Kasumi-1 (cell line): ENCODE results near the gene ADAMTS17.

ENCODE experiments used
- DNase-seq, 2 experiments: peaks; one replicate each; lab custom pipeline; 2025; lab: John Stamatoyannopoulos, UW

Gene ADAMTS17

GRCh38 chr15:100276506-100276905 lies 65.3 kb downstream of the ADAMTS17 start:
- no peak for DNase-seq

GRCh38 chr15:100275641-100276040 lies 66.1 kb downstream of the ADAMTS17 start:
- no peak for DNase-seq

GRCh38 chr15:100269831-100270230 lies 71.9 kb downstream of the ADAMTS17 start:
- DNase-seq: no peak

- no peak for DNase-seq
Measured at GRCh38 chr15:100266166-100266565, 75.6 kb downstream of the ADAMTS17 start.

GRCh38 chr15:100265641-100266035 lies 76.1 kb downstream of the ADAMTS17 start:
- DNase-seq: no peak

- no peak for DNase-seq
Measured at GRCh38 chr15:100264994-100265640, 76.7 kb downstream of the ADAMTS17 start.

GRCh38 chr15:100263721-100264455 lies 77.9 kb downstream of the ADAMTS17 start:
- no peak for DNase-seq

- DNase-seq: no peak
Measured at GRCh38 chr15:100263031-100263430, 78.7 kb downstream of the ADAMTS17 start.

- no peak for DNase-seq
Measured at GRCh38 chr15:100261302-100262240, 80.2 kb downstream of the ADAMTS17 start.

GRCh38 chr15:100259266-100259665 lies 82.5 kb downstream of the ADAMTS17 start:
- no peak for DNase-seq

GRCh38 chr15:100256970-100257650 lies 84.7 kb downstream of the ADAMTS17 start:
- DNase-seq: no peak

- no peak for DNase-seq
Measured at GRCh38 chr15:100256101-100256969, 85.4 kb downstream of the ADAMTS17 start.

- DNase-seq: no peak
Measured at GRCh38 chr15:100255644-100256043, 86.1 kb downstream of the ADAMTS17 start.

GRCh38 chr15:100254691-100255090 lies 87.1 kb downstream of the ADAMTS17 start:
- no peak for DNase-seq

GRCh38 chr15:100254285-100254684 lies 87.5 kb downstream of the ADAMTS17 start:
- DNase-seq: no peak

GRCh38 chr15:100253640-100254039 lies 88.1 kb downstream of the ADAMTS17 start:
- no peak for DNase-seq

- no peak for DNase-seq
Measured at GRCh38 chr15:100252779-100253417, 88.9 kb downstream of the ADAMTS17 start.

GRCh38 chr15:100252359-100252758 lies 89.4 kb downstream of the ADAMTS17 start:
- no peak for DNase-seq

- DNase-seq: no peak
Measured at GRCh38 chr15:100250176-100250800, 91.5 kb downstream of the ADAMTS17 start.
